Stimulated activated CD8-positive, alpha-beta memory T cell treated with anti-CD3 and anti-CD28 coated beads, Interleukin-15, amount 100 ng/mL, for 4 hours (primary cell): ENCODE results near the gene PHF14.

ENCODE experiments used
- DNase-seq, 2 donors: peaks; one replicate each; pipeline ENCODE4 v3.0.0-alpha.2; 2020; ENCODE audit warnings: low read depth in 2 of 2

Gene PHF14

GRCh38 chr7:11104578-11104977, 130.9 kb downstream of the PHF14 start:
- DNase-seq = no peak

GRCh38 chr7:11109659-11110058, 136.0 kb downstream of the PHF14 start:
- DNase-seq = no peak

- DNase-seq = no peak
Measured at GRCh38 chr7:11120068-11120664, 146.5 kb downstream of the PHF14 start.

- DNase-seq = no peak
Measured at GRCh38 chr7:11120675-11121220, 147.1 kb downstream of the PHF14 start.

GRCh38 chr7:11124856-11125559, 151.3 kb downstream of the PHF14 start:
- DNase-seq = no peak

GRCh38 chr7:11127114-11127785, 153.6 kb downstream of the PHF14 start:
- no peak for DNase-seq

- DNase-seq = no peak
Measured at GRCh38 chr7:11127988-11128387, 154.3 kb downstream of the PHF14 start.

- DNase-seq = no peak
Measured at GRCh38 chr7:11128498-11128897, 154.8 kb downstream of the PHF14 start.

- DNase-seq = no peak
Measured at GRCh38 chr7:11130012-11130411, 156.3 kb downstream of the PHF14 start.

GRCh38 chr7:11130601-11131000, 156.9 kb downstream of the PHF14 start:
- no peak for DNase-seq

GRCh38 chr7:11133436-11133959, 159.8 kb downstream of the PHF14 start:
- DNase-seq = no peak

GRCh38 chr7:11135573-11135972, 161.9 kb downstream of the PHF14 start:
- DNase-seq = no peak

- no peak for DNase-seq
Measured at GRCh38 chr7:11141541-11141940, 167.9 kb downstream of the PHF14 start.

- no peak for DNase-seq
Measured at GRCh38 chr7:11153694-11154093, 180.0 kb downstream of the PHF14 start.

GRCh38 chr7:11155883-11156282, 182.2 kb downstream of the PHF14 start:
- no peak for DNase-seq

- DNase-seq = no peak
Measured at GRCh38 chr7:11161499-11161898, 187.8 kb downstream of the PHF14 start.

- no peak for DNase-seq
Measured at GRCh38 chr7:11163220-11163619, 189.5 kb downstream of the PHF14 start.

GRCh38 chr7:11166051-11166450, 192.4 kb downstream of the PHF14 start:
- no peak for DNase-seq

- DNase-seq = no peak
Measured at GRCh38 chr7:11168650-11169170, 195.0 kb downstream of the PHF14 start.

GRCh38 chr7:11170175-11170574, 196.5 kb downstream of the PHF14 start:
- DNase-seq = no peak

GRCh38 chr7:11170863-11171568, 197.3 kb downstream of the PHF14 start:
- DNase-seq = no peak
